Measurements from ENCODE around the gene PPP1R13L. TPM values are rescaled to one million over a fixed set of nuclear protein-coding genes. Genes with fewer than 3 reads are reported as not detected.

The PPP1R13L gene
- total RNA-seq, 2 experiments from 2014 or later, result 7.8 to 15.5 TPM

DNA sequence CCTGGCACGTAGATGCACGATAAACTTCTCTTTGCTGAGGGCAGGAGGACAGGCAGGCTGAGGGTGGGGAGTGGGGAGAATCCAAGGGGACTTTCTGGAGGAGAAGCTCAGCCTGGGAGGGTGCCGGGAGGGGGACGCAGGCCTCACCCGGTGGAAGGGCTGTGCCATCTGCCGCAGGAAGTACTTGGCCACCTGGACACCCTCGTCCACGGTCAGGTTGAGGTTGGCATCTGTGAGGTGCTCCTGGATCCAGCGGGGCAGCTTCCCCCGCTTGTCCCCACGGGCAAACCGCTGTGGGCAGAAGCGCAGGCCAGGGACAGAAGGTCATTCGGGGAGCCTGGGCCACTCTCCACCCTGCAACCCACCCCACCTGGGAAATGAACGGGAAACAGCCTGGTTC is 52.8 kb downstream of the PPP1R13L start:
- Histone ChIP-seq H4K20me1 (ENCODE audit: insufficient read depth, low read length) (no peaks in the 10 kb centered on the region), H3K36me3 (ENCODE audit: insufficient read depth, low read length) (peaks cover 13% of the 10 kb centered on the region), H3K4me1 (ENCODE audit: insufficient read depth, low read length, poor library complexity, severe bottlenecking) (no peaks in the 10 kb centered on the region), H3K4me2 (ENCODE audit: low read length) (no peak overlapping the region), H3K4me3 (ENCODE audit: low read depth, low read length, poor library complexity, severe bottlenecking) (no peak overlapping the region), H3K9me2 (ENCODE audit: insufficient read depth, low read length) (no peaks in the 10 kb centered on the region), H3K27ac (ENCODE audit: low read depth, low read length, poor library complexity, severe bottlenecking) (no peak overlapping the region), H2AFZ (ENCODE audit: low read length) (no peak overlapping the region), H3K9me3 (ENCODE audit: low read length) (no peaks in the 10 kb centered on the region), H3K79me2 (ENCODE audit: insufficient read depth, low read depth, low read length) (no peaks in the 10 kb centered on the region)
- CTCF ChIA-PET (ENCODE audit: unreplicated experiment), result no interaction called here
- intact Hi-C loops (cut with micrococcal nuclease; ENCODE audit: unreplicated experiment), result no loop called here
- BruUV-seq (replicated peaks), result no TSS peak
- POLR2A ChIA-PET, result interaction anchor here (0.7 kb wide), 1 partner anchor 240 kb away, joined by 3 read pairs; no protein-coding TSS in a partner anchor
- TF ChIP-seq EZH2phosphoT487 (IDR thresholded peaks at IDR 0.05; ENCODE audit: borderline replicate concordance, low read depth, low read length), result no peak
- TF ChIP-seq, protein P1, sequence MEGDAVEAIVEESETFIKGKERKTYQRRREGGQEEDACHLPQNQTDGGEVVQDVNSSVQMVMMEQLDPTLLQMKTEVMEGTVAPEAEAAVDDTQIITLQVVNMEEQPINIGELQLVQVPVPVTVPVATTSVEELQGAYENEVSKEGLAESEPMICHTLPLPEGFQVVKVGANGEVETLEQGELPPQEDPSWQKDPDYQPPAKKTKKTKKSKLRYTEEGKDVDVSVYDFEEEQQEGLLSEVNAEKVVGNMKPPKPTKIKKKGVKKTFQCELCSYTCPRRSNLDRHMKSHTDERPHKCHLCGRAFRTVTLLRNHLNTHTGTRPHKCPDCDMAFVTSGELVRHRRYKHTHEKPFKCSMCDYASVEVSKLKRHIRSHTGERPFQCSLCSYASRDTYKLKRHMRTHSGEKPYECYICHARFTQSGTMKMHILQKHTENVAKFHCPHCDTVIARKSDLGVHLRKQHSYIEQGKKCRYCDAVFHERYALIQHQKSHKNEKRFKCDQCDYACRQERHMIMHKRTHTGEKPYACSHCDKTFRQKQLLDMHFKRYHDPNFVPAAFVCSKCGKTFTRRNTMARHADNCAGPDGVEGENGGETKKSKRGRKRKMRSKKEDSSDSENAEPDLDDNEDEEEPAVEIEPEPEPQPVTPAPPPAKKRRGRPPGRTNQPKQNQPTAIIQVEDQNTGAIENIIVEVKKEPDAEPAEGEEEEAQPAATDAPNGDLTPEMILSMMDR (conservative IDR thresholded peaks at IDR 0.05; ENCODE audit: low read length), result no peak
- DNase-seq (ENCODE audit: low spot score), result no peak

DNA sequence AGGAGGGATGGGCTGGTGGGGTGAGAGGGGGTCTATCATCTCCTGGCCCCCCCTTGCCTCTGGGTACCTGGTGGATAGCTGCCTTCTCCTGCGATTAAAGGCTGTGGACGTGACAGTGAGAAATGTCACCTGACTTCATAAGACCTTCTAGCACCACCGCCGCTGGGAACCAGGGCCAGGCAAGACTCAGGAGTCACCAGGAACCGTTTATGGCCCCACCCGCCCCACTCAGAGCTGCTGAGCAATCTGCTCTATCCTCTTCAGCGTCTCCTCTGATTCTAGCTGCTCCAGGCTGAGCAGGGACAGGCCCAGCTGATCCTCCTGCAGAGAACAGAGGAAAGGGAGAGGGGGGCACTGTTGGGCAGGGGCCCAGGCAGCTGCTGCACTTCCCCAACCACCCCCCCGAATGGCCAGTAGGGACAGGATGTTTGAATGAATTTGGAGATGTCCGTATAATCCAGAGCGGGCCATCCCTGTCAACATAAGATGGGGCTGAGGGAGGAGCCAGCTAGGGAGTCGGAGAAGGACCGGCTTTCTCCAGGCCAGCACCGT is 53.4 kb downstream of the PPP1R13L start:
- peaks cover 13% of the 10 kb centered on the region for H3K36me3 ChIP-seq (ENCODE audit: insufficient read depth, low read length)
- POLR2A ChIA-PET, result no interaction called here
- no peak for TF ChIP-seq EZH2phosphoT487 (IDR thresholded peaks at IDR 0.05; ENCODE audit: borderline replicate concordance, low read depth, low read length)
- TF ChIP-seq, protein P1 (conservative IDR thresholded peaks at IDR 0.05; ENCODE audit: low read length), result no peak
- no peaks in the 10 kb centered on the region for H4K20me1 ChIP-seq (ENCODE audit: insufficient read depth, low read length)
- H3K4me2 ChIP-seq (ENCODE audit: low read length), result no peak overlapping the region
- H3K27ac ChIP-seq (ENCODE audit: low read depth, low read length, poor library complexity, severe bottlenecking), result no peak overlapping the region
- intact Hi-C loops (cut with micrococcal nuclease; ENCODE audit: unreplicated experiment), result no loop called here
- H3K4me1 ChIP-seq (ENCODE audit: insufficient read depth, low read length, poor library complexity, severe bottlenecking), result no peaks in the 10 kb centered on the region
- CTCF ChIA-PET (ENCODE audit: unreplicated experiment), result no interaction called here
- no peak for DNase-seq (ENCODE audit: low spot score)
- no peaks in the 10 kb centered on the region for H3K9me3 ChIP-seq (ENCODE audit: low read length)
- no peaks in the 10 kb centered on the region for H3K9me2 ChIP-seq (ENCODE audit: insufficient read depth, low read length)
- H2AFZ ChIP-seq (ENCODE audit: low read length), result no peak overlapping the region
- no peaks in the 10 kb centered on the region for H3K79me2 ChIP-seq (ENCODE audit: insufficient read depth, low read depth, low read length)
- no peak overlapping the region for H3K4me3 ChIP-seq (ENCODE audit: low read depth, low read length, poor library complexity, severe bottlenecking)
- BruUV-seq (replicated peaks), result no TSS peak

DNA sequence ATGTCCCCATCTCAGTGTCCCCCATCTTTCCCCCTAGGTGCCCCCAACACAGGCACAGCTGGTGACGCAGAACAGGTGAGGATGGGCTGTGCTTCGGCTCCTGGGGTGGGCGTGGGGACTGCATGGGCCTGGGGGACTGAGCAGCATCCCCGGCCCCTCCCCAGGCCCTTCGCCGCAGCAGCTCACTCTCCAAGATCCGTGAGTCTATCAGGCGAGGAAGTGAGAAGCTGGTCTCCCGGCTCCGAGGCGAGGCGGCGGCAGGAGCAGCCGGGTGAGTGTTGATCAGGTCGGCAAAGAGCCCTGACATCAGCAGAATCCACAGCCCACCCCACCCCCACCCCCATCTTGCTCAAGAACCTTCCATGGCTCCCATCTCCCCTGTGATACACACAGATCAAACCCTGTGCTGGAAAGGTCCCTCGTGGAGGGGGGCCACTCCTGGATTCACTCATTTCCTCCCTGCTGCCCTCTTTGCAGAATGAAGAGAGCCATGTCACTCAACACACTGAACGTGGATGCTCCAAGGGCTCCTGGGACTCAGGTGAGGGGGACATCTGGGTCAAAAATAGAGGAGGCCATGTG is 54.3 kb downstream of the PPP1R13L start:
- no peaks in the 10 kb centered on the region for H3K9me3 ChIP-seq (ENCODE audit: low read length)
- CTCF ChIA-PET (ENCODE audit: unreplicated experiment), result no interaction called here
- no peaks in the 10 kb centered on the region for H3K4me1 ChIP-seq (ENCODE audit: insufficient read depth, low read length, poor library complexity, severe bottlenecking)
- H3K4me2 ChIP-seq (ENCODE audit: low read length), result no peak overlapping the region
- POLR2A ChIA-PET, result no interaction called here
- H3K4me3 ChIP-seq (ENCODE audit: low read depth, low read length, poor library complexity, severe bottlenecking), result no peak overlapping the region
- BruUV-seq (replicated peaks), result no TSS peak
- intact Hi-C loops (cut with micrococcal nuclease; ENCODE audit: unreplicated experiment), result no loop called here
- no peak overlapping the region for H2AFZ ChIP-seq (ENCODE audit: low read length)
- H3K36me3 ChIP-seq (ENCODE audit: insufficient read depth, low read length), result peaks cover 9% of the 10 kb centered on the region
- TF ChIP-seq, protein P1 (conservative IDR thresholded peaks at IDR 0.05; ENCODE audit: low read length), result no peak
- TF ChIP-seq EZH2phosphoT487 (IDR thresholded peaks at IDR 0.05; ENCODE audit: borderline replicate concordance, low read depth, low read length), result no peak
- no peak for DNase-seq (ENCODE audit: low spot score)
- H3K27ac ChIP-seq (ENCODE audit: low read depth, low read length, poor library complexity, severe bottlenecking), result no peak overlapping the region
- H4K20me1 ChIP-seq (ENCODE audit: insufficient read depth, low read length), result no peaks in the 10 kb centered on the region
- H3K79me2 ChIP-seq (ENCODE audit: insufficient read depth, low read depth, low read length), result no peaks in the 10 kb centered on the region
- no peaks in the 10 kb centered on the region for H3K9me2 ChIP-seq (ENCODE audit: insufficient read depth, low read length)

Measured in OCI-LY7 (cell line).